Amniotic epithelial cell (primary cell): Measurements from ENCODE around the gene FLT3LG.
"Not testable (repeated sequence)": the region's sequence is repeated elsewhere in the genome, so short reads cannot be mapped to it uniquely, and the experiment has no call there.

ENCODE experiments used
- DNase-seq: peaks from one replicate; pipeline ENCODE4 v3.0.0-alpha.2; 2010; ENCODE audit warnings: low read depth

Gene FLT3LG

GRCh38 chr19:49441210-49441959, 32.6 kb upstream of the FLT3LG start, which contains the start of gene SLC17A7:
TSS of gene SLC17A7 (minus strand) at chr19:49441527. CDS start at chr19:49441379, 148 bp downstream.
- DNase-seq, result no peak

- no peak for DNase-seq
These were observed 32.1 kb upstream of the FLT3LG start for GRCh38 chr19:49441960-49442350.

- DNase-seq, result no peak
These were observed 31.7 kb upstream of the FLT3LG start for GRCh38 chr19:49442354-49442753.

GRCh38 chr19:49442771-49443365, 31.1 kb upstream of the FLT3LG start:
- DNase-seq, result peak; percentile 78

GRCh38 chr19:49443366-49444099, 30.5 kb upstream of the FLT3LG start:
- DNase-seq, result peak; percentile 89

GRCh38 chr19:49444100-49444700, 29.8 kb upstream of the FLT3LG start:
- not testable (repeated sequence) for DNase-seq

GRCh38 chr19:49445997-49446396, 28.0 kb upstream of the FLT3LG start:
- no peak for DNase-seq

GRCh38 chr19:49447485-49448431, 26.3 kb upstream of the FLT3LG start:
- DNase-seq, result peak; percentile 50

- no peak for DNase-seq
These were observed 25.6 kb upstream of the FLT3LG start for GRCh38 chr19:49448432-49448786.

GRCh38 chr19:49450405-49450804, 23.6 kb upstream of the FLT3LG start:
- no peak for DNase-seq

GRCh38 chr19:49451430-49452181, 22.4 kb upstream of the FLT3LG start, which contains the start of gene PIH1D1:
TSS of gene PIH1D1 (minus strand) at chr19:49451814. CDS start at chr19:49451574, 240 bp downstream.
- DNase-seq, result peak; percentile 99

- DNase-seq, result peak; percentile 95
These were observed 20.8 kb upstream of the FLT3LG start, which contains the start of gene ALDH16A1 for GRCh38 chr19:49453013-49453756. TSS of gene ALDH16A1 (plus strand) at chr19:49453225. CDS start at chr19:49453332, 107 bp downstream.

GRCh38 chr19:49453757-49454240, 20.2 kb upstream of the FLT3LG start:
- no peak for DNase-seq

- no peak for DNase-seq
These were observed 18.2 kb upstream of the FLT3LG start for GRCh38 chr19:49455773-49456172.

- DNase-seq, result no peak
These were observed 17.7 kb upstream of the FLT3LG start for GRCh38 chr19:49456326-49456725.

- DNase-seq, result no peak
These were observed 15.5 kb upstream of the FLT3LG start for GRCh38 chr19:49458567-49458903.

GRCh38 chr19:49459388-49459787, 14.6 kb upstream of the FLT3LG start:
- no peak for DNase-seq

GRCh38 chr19:49461130-49461529, 12.9 kb upstream of the FLT3LG start:
- not testable (repeated sequence) for DNase-seq

- DNase-seq, result no peak
These were observed 12.4 kb upstream of the FLT3LG start for GRCh38 chr19:49461656-49462055.

- DNase-seq, result no peak
These were observed 11.5 kb upstream of the FLT3LG start for GRCh38 chr19:49462492-49462891.
